Heart left ventricle (tissue), 13 donors: ENCODE results near the gene ANKH.

ENCODE experiments used
- CTCF ChIP-seq, 12 donors: fragments of 200-600 bp; sonication (generic) in 4 of 12; IDR thresholded peaks; one replicate each; pipeline versions ENCODE4 v1.5.0 to v1.8.0; 2018 to 2022; ENCODE audit warnings: antibody characterized with exemption in 12 of 12, mild to moderate bottlenecking in 5 of 12
- POLR2A ChIP-seq, 2 donors: fragments of 450-650 bp; IDR thresholded peaks; one replicate each; pipeline ENCODE4 v1.6.1; 2017; ENCODE audit warnings: antibody characterized with exemption in 2 of 2, mild to moderate bottlenecking in 2 of 2, moderate library complexity in 2 of 2
- donor health status: ischemic (EF 13 %, LVEDD 7.1; RV severe dilation, severe dysfunction).
- donor health status: DM: no; HTN: yes; CAD: no.
- donor health status: DM: no; HTN: no; CAD: no.
- donor health status: ischemic (EF 25% LVEDD 6.9; RV normal size, moderate dysfunction).
- donor health status: ischemic (EF 25% LVEDD 5.7; RV mildly dilated, moderate dysfunction).
- donor health status: ischemic (EF 35%, LVEDD 5.7; RV mildly dilated, moderate dysfunction).
- donor health status: nonischemic (EF 11% LVEDD 7.7; RV severe dilation, severe dysfunction).
- donor health status: DM: yes; HTN: yes; CAD: no.
- donor health status: PGD.
- donor health status: ischemic (EF 29% LVEDD 5.4; RV normal size, mild dysfunction).
- donor health status: nonischemic (EF 23%, LVEDD 6.1; RV moderate dilation, normal function).

- TF ChIP-seq CTCF (IDR thresholded peaks at IDR 0.05) (no peak), POLR2A (IDR thresholded peaks at IDR 0.05) (no peak)
Observed at GRCh38 chr5:14667770-14668169, 203.8 kb downstream of the ANKH start.
